Erythroblast (primary cell): ENCODE measurements around the gene SLCO2B1.
"Not testable (repeated sequence)": the region's sequence is repeated elsewhere in the genome, so short reads cannot be mapped to it uniquely, and the experiment has no call there.

Experiments used
- DNase-seq, 2 experiments: peaks; one replicate each; lab custom pipeline; 2025; lab: John Stamatoyannopoulos, UW
- GATA1 ChIP-seq: IDR thresholded peaks from 2 replicates; pipeline ENCODE4 v1.6.1; 2011; ENCODE audit warnings: low read depth, mild to moderate bottlenecking, control low read depth, low read length, moderate library complexity
- POLR2A ChIP-seq: IDR thresholded peaks from 2 replicates; pipeline ENCODE4 v1.6.1; 2011; ENCODE audit warnings: mild to moderate bottlenecking, low read length

Gene SLCO2B1

GRCh38 chr11:75150879-75151278 is at the start of gene SLCO2B1:
SLCO2B1 (plus strand) TSS chr11:75151107; CDS start chr11:75151382, 275 bp downstream.
- no peak for TF ChIP-seq GATA1
- no peak for TF ChIP-seq POLR2A
- DNase-seq, result no peak

GRCh38 chr11:75101424-75102128 is 49.3 kb upstream of the SLCO2B1 start:
- TF ChIP-seq GATA1 (no peak), POLR2A (no peak)
- DNase-seq, result peak in 1 of 2 experiments; percentile 55

GRCh38 chr11:75103380-75104026 is 47.4 kb upstream of the SLCO2B1 start:
- peak; percentile 85 to 89 for DNase-seq
- TF ChIP-seq GATA1 (no peak), POLR2A (peak; percentile 43)

- peak; percentile 59 to 70 for DNase-seq
- no peak for TF ChIP-seq GATA1
- TF ChIP-seq POLR2A, result no peak
Observed at GRCh38 chr11:75105462-75105925, 45.4 kb upstream of the SLCO2B1 start.

- not testable (repeated sequence) for DNase-seq
Observed at GRCh38 chr11:75105967-75106681, 44.8 kb upstream of the SLCO2B1 start.

- peak in 1 of 2 experiments; percentile 35 for DNase-seq
- TF ChIP-seq GATA1 (no peak), POLR2A (no peak)
Observed at GRCh38 chr11:75107187-75107586, 43.7 kb upstream of the SLCO2B1 start.

GRCh38 chr11:75112200-75112599 is 38.7 kb upstream of the SLCO2B1 start:
- TF ChIP-seq POLR2A, result no peak
- DNase-seq, result no peak

GRCh38 chr11:75113030-75113429 is 37.9 kb upstream of the SLCO2B1 start:
- TF ChIP-seq POLR2A (no peak), GATA1 (no peak)
- no peak for DNase-seq

- no peak for DNase-seq
- TF ChIP-seq GATA1 (no peak), POLR2A (no peak)
Observed at GRCh38 chr11:75114465-75114864, 36.4 kb upstream of the SLCO2B1 start.

GRCh38 chr11:75118577-75118976 is 32.3 kb upstream of the SLCO2B1 start:
- no peak for DNase-seq

GRCh38 chr11:75126564-75126963 is 24.3 kb upstream of the SLCO2B1 start:
- DNase-seq, result no peak
- TF ChIP-seq POLR2A, result no peak
- TF ChIP-seq GATA1, result no peak

More at GRCh38 chr11:75118577-75118976, 32.3 kb upstream of the SLCO2B1 start:
- TF ChIP-seq GATA1 (no peak), POLR2A (no peak)

- DNase-seq, result no peak
- TF ChIP-seq GATA1, result no peak
- TF ChIP-seq POLR2A, result no peak
Observed at GRCh38 chr11:75132080-75132479, 18.8 kb upstream of the SLCO2B1 start.

- no peak for DNase-seq
- TF ChIP-seq POLR2A (no peak), GATA1 (no peak)
Observed at GRCh38 chr11:75133976-75134375, 16.9 kb upstream of the SLCO2B1 start.
